HEK293T (cell line): ENCODE data around the gene PIR.

ENCODE experiments used
- BHLHE40 ChIP-seq: fragments of 450-650 bp; IDR thresholded peaks from 2 replicates; pipeline ENCODE4 v1.6.1; 2016; ENCODE audit warnings: mild to moderate bottlenecking, moderate library complexity, borderline replicate concordance
- CTBP1 ChIP-seq: fragments of 450-650 bp; IDR thresholded peaks from 2 replicates; pipeline ENCODE4 v1.6.1; 2016; ENCODE audit warnings: borderline replicate concordance
- ELF4 ChIP-seq: fragments of 450-650 bp; IDR thresholded peaks from 2 replicates; pipeline ENCODE4 v1.6.1; 2017; ENCODE audit warnings: antibody characterized with exemption
- FOXA1 ChIP-seq: fragments of 450-650 bp; IDR thresholded peaks from 2 replicates; pipeline ENCODE4 v1.6.1; 2016; ENCODE audit warnings: mild to moderate bottlenecking
- FOXK2 ChIP-seq: fragments of 450-650 bp; IDR thresholded peaks from 2 replicates; pipeline ENCODE4 v1.6.1; 2016; ENCODE audit warnings: mild to moderate bottlenecking
- FOXM1 ChIP-seq: fragments of 450-650 bp; IDR thresholded peaks from 2 replicates; pipeline ENCODE4 v1.6.1; 2017; ENCODE audit warnings: mild to moderate bottlenecking, borderline replicate concordance
- HDGF ChIP-seq: fragments of 450-650 bp; IDR thresholded peaks from 2 replicates; pipeline ENCODE4 v1.6.1; 2017; ENCODE audit warnings: antibody characterized with exemption, borderline replicate concordance
- L3MBTL2 ChIP-seq: fragments of 450-650 bp; conservative IDR thresholded peaks from 2 replicates; pipeline ENCODE4 v1.6.1; 2016; ENCODE audit warnings: mild to moderate bottlenecking
- NFRKB ChIP-seq: fragments of 450-650 bp; IDR thresholded peaks from 2 replicates; pipeline ENCODE4 v1.6.1; 2016; ENCODE audit warnings: mild to moderate bottlenecking, moderate library complexity
- SUZ12 ChIP-seq: fragments of 450-650 bp; IDR thresholded peaks from 2 replicates; pipeline ENCODE4 v1.6.1; 2016; ENCODE audit warnings: mild to moderate bottlenecking
- TARDBP ChIP-seq: fragments of 450-650 bp; IDR thresholded peaks from 2 replicates; pipeline ENCODE4 v1.6.1; 2016
- TF ChIP-seq, protein P1 (sequence below): fragments of 450-650 bp; IDR thresholded peaks from 2 replicates; pipeline ENCODE4 v1.6.1; 2016

DNA sequence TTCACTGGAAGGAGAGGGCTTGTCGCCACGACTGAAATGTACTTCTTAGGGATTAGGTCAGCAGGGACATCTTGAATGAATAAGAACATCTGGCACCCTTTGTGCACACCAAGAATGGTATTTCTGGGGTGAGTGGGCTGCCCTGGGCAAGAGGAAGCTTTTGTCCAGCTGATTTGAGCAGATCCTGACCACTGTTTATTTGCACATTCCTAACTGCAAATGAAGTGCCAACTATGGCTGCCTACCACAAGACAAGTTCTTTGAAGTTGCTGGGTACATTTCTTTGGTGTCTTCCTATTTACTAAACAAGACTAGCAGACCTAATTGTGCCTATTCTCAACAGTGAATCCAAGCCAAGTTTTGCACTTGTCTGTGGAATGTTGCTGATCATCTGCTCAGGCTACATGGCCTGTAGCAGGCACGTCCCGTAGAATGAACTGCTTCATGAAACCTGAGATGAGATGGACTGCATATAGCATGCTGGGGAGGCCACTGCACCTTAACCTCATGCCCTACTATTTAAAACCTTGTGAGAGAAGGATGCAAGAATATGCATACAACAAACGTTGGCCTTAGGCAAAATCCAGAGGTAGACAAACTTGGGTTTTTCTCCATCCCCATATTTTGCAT, 45.0 kb downstream of the PIR start:
- TF ChIP-seq NFRKB (no peak), ELF4 (no peak), TARDBP (no peak), CTBP1 (no peak), FOXK2 (no peak), FOXA1 (no peak), HDGF (no peak), L3MBTL2 (no peak), SUZ12 (no peak), BHLHE40 (no peak), FOXM1 (no peak)
- TF ChIP-seq, protein P1, sequence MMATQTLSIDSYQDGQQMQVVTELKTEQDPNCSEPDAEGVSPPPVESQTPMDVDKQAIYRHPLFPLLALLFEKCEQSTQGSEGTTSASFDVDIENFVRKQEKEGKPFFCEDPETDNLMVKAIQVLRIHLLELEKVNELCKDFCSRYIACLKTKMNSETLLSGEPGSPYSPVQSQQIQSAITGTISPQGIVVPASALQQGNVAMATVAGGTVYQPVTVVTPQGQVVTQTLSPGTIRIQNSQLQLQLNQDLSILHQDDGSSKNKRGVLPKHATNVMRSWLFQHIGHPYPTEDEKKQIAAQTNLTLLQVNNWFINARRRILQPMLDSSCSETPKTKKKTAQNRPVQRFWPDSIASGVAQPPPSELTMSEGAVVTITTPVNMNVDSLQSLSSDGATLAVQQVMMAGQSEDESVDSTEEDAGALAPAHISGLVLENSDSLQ = no peak
